GM13976 (cell line): ENCODE data around the gene UMPS.
"Not testable (repeated sequence)": the region's sequence is repeated elsewhere in the genome, so short reads cannot be mapped to it uniquely, and the experiment has no call there.

Experiments
- DNase-seq: peaks from one replicate; pipeline ENCODE4 v3.0.0; 2012; ENCODE audit warnings: low spot score
- CTCF ChIP-seq: IDR thresholded peaks from 2 replicates; pipeline ENCODE4 v1.5.1; 2012; ENCODE audit warnings: borderline replicate concordance, mild to moderate bottlenecking; ENCODE audit not compliant: insufficient read depth; ENCODE audit errors: extremely low read depth, missing control alignments, control extremely low read depth
- in situ Hi-C: fragments of 300-500 bp; cut with MboI; formaldehyde crosslinking; loops from one replicate; pipeline ENCODE4 v1.12.0; 2022; ENCODE audit warnings: low sequenced_read_pairs, mixed read lengths, inconsistent platforms; ENCODE audit not compliant: unreplicated experiment

Gene UMPS

GRCh38 chr3:124787476-124788195 is 57.4 kb downstream of the UMPS start:
- no peak for TF ChIP-seq CTCF
- no peak for DNase-seq
- in situ Hi-C loops: no loop called here

- no peak for TF ChIP-seq CTCF
- in situ Hi-C loops: no loop called here
- no peak for DNase-seq
These were observed 58.0 kb downstream of the UMPS start for GRCh38 chr3:124788254-124788745.

- in situ Hi-C loops, DNase-seq: not testable (repeated sequence)
These were observed 58.9 kb downstream of the UMPS start for GRCh38 chr3:124789103-124789502.

- in situ Hi-C loops: no loop called here
- no peak for DNase-seq
These were observed 60.9 kb downstream of the UMPS start for GRCh38 chr3:124791142-124791541.

GRCh38 chr3:124791639-124792151 is 61.4 kb downstream of the UMPS start:
- TF ChIP-seq CTCF: no peak
- no peak for DNase-seq
- in situ Hi-C loops: no loop called here

More at GRCh38 chr3:124791142-124791541, 60.9 kb downstream of the UMPS start:
- TF ChIP-seq CTCF: no peak

- no peak for DNase-seq
- no peak for TF ChIP-seq CTCF
- in situ Hi-C loops: no loop called here
These were observed 62.2 kb downstream of the UMPS start for GRCh38 chr3:124792341-124793040.

GRCh38 chr3:124793054-124793739 is 62.9 kb downstream of the UMPS start:
- no peak for DNase-seq
- no peak for TF ChIP-seq CTCF
- in situ Hi-C loops: no loop called here
